Measurements from ENCODE around the gene VCAN. TPM values are rescaled to one million over a fixed set of nuclear protein-coding genes. Genes with fewer than 3 reads are reported as not detected.

VCAN gene
- total RNA-seq, 1 donor from 2014 or later: 33.7 TPM

GRCh38 chr5:83559118-83559785 lies 87.7 kb downstream of the VCAN start:
- no peak for DNase-seq (ENCODE audit: low read depth)
- no peak overlapping the region for H3K4me3 ChIP-seq (ENCODE audit: low read depth, low read length)
- H3K36me3 ChIP-seq (ENCODE audit: control insufficient read depth, insufficient read depth, low read length): no peaks in the 10 kb centered on the region
- H3K27me3 ChIP-seq (ENCODE audit: control insufficient read depth, insufficient read depth, low read length): no peaks in the 10 kb centered on the region
- no peak for FAIRE-seq
- TF ChIP-seq CTCF (IDR thresholded peaks at IDR 0.05; ENCODE audit: insufficient read depth, low read length, severe bottlenecking): no peak

GRCh38 chr5:83562071-83562606 lies 90.6 kb downstream of the VCAN start:
- no peak for FAIRE-seq
- no peak for TF ChIP-seq CTCF (IDR thresholded peaks at IDR 0.05; ENCODE audit: insufficient read depth, low read length, severe bottlenecking)
- DNase-seq (ENCODE audit: low read depth): no peak
- no peaks in the 10 kb centered on the region for H3K36me3 ChIP-seq (ENCODE audit: control insufficient read depth, insufficient read depth, low read length)
- no peaks in the 10 kb centered on the region for H3K27me3 ChIP-seq (ENCODE audit: control insufficient read depth, insufficient read depth, low read length)
- no peak overlapping the region for H3K4me3 ChIP-seq (ENCODE audit: low read depth, low read length)

GRCh38 chr5:83562791-83563557 lies 91.4 kb downstream of the VCAN start:
- no peak for DNase-seq (ENCODE audit: low read depth)
- no peak for TF ChIP-seq CTCF (IDR thresholded peaks at IDR 0.05; ENCODE audit: insufficient read depth, low read length, severe bottlenecking)
- no peak for FAIRE-seq
- Histone ChIP-seq H3K36me3 (ENCODE audit: control insufficient read depth, insufficient read depth, low read length) (no peaks in the 10 kb centered on the region), H3K4me3 (ENCODE audit: low read depth, low read length) (no peak overlapping the region), H3K27me3 (ENCODE audit: control insufficient read depth, insufficient read depth, low read length) (no peaks in the 10 kb centered on the region)

- FAIRE-seq: no peak
- no peak overlapping the region for H3K4me3 ChIP-seq (ENCODE audit: low read depth, low read length)
- no peaks in the 10 kb centered on the region for H3K36me3 ChIP-seq (ENCODE audit: control insufficient read depth, insufficient read depth, low read length)
- peak; percentile 63 for DNase-seq (ENCODE audit: low read depth)
- no peaks in the 10 kb centered on the region for H3K27me3 ChIP-seq (ENCODE audit: control insufficient read depth, insufficient read depth, low read length)
- no peak for TF ChIP-seq CTCF (IDR thresholded peaks at IDR 0.05; ENCODE audit: insufficient read depth, low read length, severe bottlenecking)
Measured at GRCh38 chr5:83563631-83564030, 92.1 kb downstream of the VCAN start.

GRCh38 chr5:83564069-83564749 lies 92.7 kb downstream of the VCAN start:
- FAIRE-seq: no peak
- TF ChIP-seq CTCF (IDR thresholded peaks at IDR 0.05; ENCODE audit: insufficient read depth, low read length, severe bottlenecking): peak; percentile 35
- DNase-seq (ENCODE audit: low read depth): peak; percentile 54
- no peaks in the 10 kb centered on the region for H3K27me3 ChIP-seq (ENCODE audit: control insufficient read depth, insufficient read depth, low read length)
- H3K4me3 ChIP-seq (ENCODE audit: low read depth, low read length): no peak overlapping the region
- no peaks in the 10 kb centered on the region for H3K36me3 ChIP-seq (ENCODE audit: control insufficient read depth, insufficient read depth, low read length)
